Measurements from ENCODE around the gene TSPAN32.

The TSPAN32 gene

DNA sequence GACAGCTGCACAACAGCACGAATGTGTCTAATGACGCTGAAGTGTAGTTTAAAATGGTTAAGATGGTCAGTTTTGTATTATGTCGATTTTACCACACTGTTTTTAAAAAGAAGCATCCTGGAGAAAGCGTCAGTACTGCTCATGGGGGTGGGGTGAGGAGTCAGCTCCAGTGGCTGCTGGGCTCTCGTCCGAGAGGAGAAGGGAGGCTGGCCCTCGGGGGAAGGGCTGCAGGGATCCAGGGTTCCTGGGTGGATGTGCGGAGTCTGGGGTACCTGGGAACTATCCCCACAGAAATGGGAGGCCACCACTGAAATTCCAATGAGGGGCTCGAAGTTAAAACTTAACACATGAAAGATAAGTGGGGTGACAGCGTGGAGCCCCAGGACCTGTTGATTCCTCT lies 12.0 kb upstream of the TSPAN32 start:
- DNase-seq, result no peak

DNA sequence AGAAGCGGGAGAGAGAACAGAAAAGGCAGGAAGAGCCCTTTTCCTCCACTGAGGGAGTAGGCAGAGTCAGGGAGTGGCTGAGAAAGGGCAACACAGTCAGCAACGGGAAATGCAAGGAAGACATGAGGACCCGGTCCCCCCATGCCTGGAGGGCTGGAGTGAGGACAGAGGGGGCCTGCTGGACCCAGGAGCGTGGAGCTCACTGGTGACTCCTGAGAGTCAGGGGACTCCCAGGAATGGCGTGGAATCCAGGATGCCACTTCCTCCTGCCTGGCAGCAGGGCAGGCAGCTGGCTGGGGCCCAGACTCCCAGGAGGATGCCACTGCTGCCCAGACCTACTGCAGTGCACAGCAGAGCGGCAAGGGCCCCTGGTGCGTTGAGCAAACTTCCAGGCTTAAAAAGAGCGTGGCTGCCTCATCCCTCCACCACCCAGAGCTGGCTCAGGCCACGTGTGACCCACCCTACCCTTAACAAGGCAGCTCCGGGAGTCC lies 11.4 kb upstream of the TSPAN32 start:
- no peak for DNase-seq

DNA sequence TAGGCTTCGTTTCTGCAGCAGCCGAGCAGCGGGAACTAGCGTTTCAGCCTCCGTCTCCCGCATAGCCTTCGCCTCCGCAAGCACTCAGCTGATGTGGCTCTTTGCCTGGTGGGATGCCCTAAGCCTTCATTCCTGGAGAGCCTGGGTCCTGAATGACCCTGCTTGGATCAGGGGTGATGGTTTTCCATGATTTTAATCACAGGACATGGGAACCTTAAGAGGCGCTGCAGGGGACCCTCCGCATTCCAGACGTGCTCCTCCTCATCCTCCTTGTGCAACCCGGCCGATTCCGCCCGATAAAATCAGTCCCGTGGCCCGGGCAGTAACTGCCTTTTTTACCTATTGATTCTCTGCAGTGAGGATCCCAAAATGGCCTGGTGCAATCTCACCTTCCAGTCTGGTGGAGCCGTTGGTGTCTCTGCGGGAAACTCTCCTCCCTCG lies 8.3 kb upstream of the TSPAN32 start:
- no peak for DNase-seq

DNA sequence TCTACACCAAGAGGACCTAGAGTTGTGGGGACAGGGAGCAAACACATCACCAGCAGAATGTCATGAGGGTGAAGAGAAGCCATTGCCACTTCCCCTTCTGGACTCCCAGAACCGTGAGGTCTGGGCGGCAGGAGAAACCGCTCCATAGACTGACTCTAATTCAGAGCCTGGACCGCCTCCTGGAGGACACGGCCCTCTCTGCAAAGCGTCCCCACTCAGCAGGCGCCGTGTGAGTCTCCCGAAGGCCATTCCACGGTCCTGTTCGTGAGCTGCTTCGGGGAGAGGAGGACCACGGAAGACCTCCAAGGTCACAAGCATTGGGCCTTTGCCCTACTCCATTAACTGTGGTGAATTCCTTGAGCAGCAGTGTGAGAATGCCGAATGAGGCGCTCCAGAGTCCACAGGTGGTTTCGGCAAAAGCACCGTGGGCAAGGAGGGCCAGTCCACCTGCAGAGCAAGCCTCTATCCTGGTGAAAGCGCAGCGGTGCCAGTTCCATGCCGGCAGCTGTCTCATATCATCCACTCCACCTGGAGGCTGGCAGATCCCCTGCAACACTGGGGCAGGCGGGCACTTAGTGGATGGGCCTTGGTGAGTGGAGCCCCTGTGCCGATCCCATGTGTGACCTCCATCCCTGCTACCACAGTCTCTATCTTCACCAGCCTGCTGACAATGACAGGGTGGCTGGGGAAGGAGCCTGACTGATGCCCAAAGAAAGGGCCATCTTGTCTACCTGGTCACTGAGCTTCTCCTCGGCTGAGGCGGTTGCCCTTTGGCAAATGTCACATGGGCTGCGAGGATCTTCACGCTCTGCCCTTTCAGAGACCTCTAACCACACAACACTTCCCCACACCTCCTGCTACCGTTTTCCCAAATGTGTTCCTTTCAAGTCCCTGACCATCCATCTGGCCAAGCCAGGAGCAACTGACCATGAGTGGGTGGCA lies 7.6 kb upstream of the TSPAN32 start:
- DNase-seq, result no peak

DNA sequence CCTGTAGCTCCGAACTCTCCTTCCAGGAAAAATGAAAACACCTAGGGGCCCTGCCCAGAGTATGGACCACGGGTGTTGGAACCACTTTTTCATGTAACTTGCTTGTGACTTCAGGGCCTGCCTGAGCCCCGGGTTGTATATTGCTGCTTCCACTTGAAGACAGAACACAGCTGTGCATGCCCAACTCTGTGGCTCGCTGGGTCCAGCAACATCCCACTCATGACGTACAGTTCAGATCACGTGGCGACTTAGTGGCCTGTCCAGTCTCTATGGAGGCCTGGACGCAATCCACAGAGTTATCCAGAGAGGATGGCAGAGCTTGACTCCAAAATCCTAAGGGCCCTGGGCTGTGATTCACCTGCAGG lies 6.9 kb upstream of the TSPAN32 start:
- no peak for DNase-seq

DNA sequence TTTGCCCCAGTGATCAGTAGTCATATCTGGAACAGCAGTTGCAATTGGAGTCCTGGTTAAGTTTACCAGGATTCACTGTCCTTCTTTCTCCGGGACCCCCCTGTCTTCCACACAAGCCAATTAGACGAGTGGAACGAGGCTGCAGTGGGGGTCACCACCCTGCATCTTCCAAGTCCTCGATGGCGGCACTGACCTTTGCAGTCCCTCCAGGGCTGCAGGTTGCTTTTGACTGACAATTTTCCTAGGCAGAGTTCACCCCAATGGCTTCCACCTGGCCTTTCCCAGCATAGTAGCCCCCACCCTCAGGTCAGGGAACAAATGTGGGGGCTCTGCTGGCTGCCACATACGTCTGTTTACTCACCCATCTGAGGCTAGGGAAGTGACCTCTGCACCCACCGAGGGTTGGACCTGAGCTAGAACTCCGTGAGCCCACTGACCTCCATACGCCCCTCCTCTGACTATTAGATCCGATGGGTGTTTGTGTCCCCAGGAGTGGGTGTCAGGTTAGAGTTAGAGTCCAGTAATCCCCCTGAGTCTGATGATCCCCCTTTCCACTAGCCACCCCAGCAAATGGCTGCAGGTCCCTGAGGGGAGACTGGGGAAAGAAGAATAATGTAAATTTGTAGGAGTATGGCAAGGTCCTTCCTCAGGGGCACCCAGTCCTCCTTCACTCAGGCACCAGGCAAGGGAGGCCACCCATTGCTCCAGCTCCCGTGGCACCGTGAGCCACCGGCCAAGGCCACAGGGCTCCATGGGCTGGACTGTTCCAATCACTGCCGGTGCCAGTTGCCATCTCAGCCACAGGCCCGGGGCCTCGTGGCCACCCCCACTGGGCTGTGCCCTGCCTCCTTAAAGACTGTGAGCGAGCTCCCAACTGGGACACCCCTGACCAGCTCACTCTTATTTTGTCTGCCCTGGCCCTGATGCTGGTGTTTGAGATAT lies 5.6 kb upstream of the TSPAN32 start:
- no peak for DNase-seq

DNA sequence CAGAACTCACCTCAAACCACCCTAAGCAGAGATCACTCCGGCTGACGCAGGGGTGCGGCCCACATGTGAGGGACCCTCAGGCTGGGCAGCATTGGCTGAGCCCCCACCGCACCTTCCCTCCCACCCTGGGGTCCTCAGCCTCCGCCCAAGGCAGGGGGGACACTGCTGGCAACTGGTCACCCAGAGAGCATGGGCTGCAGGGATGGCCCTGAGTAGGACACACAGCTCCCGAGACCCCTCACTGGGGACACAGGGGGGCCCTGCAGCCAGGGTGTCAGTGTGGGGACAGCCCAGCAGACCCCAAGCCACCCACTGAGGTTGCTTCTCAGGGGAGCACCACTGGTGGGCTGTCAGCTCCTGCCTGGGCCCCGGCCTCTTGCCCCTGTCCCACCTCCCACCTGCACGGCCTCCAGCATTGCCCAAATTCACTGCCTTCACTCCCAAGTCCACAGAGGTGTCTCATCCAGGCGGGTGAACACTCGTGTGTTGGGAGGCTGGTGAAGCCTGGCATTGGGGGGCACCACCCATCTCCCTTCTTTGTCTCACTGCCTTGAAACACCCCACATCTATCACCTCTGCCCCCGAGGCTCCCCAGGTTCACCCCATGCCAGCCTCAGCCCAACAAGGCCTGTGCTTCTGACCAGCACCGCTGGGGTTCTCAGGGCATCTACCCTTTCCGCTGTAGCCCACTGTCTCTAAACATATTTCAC lies 4.7 kb upstream of the TSPAN32 start:
- no peak for DNase-seq

GRCh38 chr11:2297623-2298030 lies 4.2 kb upstream of the TSPAN32 start:
- DNase-seq, result no peak

- no peak for DNase-seq
These were observed 3.5 kb upstream of the TSPAN32 start for GRCh38 chr11:2298131-2298794.

GRCh38 chr11:2298795-2299761 lies 2.7 kb upstream of the TSPAN32 start:
- DNase-seq, result no peak

DNA sequence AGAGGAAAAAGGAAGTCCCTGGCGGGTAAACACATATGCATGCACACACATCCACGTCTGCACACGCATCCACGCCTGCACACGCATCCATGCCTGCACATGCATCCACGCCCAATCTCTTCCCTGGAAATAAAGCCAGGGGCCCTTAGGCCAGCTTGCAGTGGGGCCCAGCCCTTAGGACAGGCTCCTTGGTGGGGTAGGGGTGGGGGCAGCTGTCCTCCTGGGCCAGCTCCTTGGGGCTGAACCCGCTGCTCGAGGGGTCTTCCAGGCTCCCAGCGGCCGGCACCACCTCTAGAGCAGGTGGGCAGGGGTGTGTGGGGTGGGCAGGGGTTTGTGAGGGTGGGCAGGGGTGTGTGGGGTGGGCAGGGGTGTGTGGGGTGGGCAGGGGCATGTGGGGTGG lies 2.0 kb upstream of the TSPAN32 start:
- no peak for DNase-seq

- peak; percentile 54 for DNase-seq
These were observed 1.4 kb upstream of the TSPAN32 start for GRCh38 chr11:2300290-2300935.

DNA sequence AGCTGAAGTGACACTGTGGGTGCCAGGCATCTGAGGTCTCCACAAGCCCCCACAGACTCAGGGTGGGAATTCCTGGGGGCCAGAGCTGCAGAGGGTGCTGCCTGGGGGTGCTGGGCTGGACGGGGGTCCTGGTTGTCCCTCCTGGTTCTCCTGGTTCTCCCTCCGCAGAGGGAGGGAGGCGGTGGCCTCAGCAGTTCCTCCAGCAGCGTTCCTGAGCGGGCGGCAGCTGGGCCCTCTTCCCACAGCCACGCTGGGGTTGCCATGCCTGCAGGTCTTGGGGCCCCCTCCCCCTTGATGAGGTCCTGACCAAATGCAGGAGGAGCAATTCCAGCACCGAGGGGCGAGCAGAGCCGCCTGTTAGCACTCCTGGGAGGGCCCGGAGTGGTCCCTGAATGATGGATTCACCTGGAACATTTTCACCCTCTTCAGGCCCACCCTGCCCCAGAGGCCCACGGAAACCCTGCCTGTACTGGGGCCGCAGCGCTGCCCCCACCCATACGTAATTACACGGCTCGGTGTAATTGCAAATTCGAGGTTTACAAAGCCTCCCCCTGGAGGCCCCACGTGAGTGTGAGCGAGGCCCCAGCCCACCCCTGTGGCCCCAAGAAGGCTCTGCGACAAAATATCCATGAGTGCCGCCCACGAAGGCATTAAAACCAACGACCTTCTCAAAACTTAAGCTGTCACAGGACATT lies 730 bp upstream of the TSPAN32 start:
- no peak for DNase-seq

DNA sequence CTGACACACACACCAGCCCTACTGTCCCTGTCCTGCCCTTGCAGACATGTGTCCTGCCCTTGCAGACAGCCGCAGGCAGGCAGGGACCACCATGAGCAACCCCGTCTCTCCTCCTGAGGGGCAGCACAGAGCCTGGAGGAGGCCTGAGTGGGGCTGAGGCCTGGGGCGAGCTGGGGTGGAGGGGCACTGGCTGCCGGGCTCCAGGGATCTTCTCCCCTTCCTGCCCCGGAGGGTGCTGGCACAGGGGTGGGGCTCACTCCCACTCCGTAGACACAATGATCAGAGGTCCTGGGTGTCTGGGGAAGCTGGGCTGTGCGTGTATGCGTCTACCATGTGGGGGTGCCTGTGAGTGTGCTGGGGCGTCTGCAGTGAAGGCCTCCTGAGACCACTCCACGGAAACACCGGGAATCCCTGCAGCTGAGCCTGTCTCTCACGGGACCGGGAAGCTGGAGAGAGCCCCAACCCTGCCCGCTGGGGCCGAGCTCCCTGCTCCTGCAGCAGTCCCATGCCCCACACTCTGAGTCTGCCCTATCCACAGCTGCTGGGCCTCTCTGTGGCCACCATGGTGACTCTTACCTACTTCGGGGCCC lies 588 bp downstream of the TSPAN32 start:
- no peak for DNase-seq

GRCh38 chr11:2302896-2303626 lies 1.2 kb downstream of the TSPAN32 start:
- no peak for DNase-seq

DNA sequence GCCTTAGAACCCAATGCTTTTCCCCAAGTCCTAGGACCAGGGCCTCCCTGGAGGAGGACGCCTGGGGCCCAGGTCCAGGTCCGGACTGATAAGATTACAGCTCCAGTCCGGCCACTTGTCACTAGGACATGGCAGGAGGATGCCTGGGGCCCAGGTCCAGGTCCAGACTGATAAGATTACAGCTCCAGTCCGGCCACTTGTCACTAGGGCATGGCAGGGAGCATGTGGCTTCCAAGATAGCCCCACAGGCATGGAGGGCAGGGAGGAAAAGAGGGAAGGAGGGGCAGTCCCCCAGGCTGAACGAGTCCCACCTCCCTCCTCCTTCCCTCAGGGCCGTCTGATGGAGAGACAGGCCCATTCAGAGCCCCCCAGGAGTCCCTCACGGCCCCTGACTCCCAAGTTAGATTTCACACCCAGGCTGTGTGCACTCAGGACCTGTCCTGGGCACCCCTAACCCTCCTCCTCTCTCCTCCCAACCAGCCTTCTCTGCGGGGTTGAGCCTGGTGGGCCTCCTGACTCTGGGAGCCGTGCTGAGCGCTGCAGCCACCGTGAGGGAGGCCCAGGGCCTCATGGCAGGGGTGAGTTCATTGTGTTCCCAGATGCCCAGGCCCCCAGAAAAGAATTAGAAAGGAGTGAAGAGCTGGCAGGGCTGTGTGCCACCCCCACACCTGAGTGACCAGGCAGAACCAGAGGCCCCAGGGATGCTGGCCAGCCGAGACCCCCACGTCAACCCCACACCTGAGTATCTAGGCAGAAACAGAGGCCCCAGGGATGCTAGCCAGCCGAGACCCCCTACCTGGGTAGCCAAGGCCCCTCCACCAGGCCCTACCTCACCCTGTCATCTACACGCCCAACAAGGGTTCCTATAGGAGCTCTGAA lies 2.1 kb downstream of the TSPAN32 start:
- no peak for DNase-seq

- DNase-seq, result no peak
These were observed 2.8 kb downstream of the TSPAN32 start for GRCh38 chr11:2304506-2305139.

All from GDM1 (cell line).